ENCODE results near the gene AATF.

Gene AATF

DNA sequence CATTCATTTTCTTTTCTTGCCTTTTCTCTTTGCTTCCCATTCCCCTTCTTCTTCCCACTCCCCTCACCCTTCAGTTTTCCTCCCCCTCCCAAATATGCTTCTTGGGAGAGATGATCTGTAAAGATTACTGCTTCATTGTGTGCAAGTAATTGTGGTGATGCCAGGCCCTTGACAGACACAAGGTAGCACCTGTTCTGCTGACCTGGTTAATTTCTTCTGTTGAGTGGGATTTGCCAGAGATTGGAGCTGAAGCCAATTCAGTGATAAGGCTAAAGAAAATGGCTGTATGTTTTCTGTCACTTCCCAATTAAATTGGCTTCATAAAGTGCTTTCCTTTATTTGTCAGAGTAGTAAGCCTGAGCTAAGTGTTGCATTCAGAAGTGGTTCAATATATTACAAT is 44.5 kb downstream of the AATF start:
- no peak for DNase-seq (ENCODE audit: low spot score)
- in situ Hi-C loops (cut with MboI; ENCODE audit: low sequenced_read_pairs, unreplicated experiment) = no loop called here
- TF ChIP-seq, protein P1, sequence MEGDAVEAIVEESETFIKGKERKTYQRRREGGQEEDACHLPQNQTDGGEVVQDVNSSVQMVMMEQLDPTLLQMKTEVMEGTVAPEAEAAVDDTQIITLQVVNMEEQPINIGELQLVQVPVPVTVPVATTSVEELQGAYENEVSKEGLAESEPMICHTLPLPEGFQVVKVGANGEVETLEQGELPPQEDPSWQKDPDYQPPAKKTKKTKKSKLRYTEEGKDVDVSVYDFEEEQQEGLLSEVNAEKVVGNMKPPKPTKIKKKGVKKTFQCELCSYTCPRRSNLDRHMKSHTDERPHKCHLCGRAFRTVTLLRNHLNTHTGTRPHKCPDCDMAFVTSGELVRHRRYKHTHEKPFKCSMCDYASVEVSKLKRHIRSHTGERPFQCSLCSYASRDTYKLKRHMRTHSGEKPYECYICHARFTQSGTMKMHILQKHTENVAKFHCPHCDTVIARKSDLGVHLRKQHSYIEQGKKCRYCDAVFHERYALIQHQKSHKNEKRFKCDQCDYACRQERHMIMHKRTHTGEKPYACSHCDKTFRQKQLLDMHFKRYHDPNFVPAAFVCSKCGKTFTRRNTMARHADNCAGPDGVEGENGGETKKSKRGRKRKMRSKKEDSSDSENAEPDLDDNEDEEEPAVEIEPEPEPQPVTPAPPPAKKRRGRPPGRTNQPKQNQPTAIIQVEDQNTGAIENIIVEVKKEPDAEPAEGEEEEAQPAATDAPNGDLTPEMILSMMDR (IDR thresholded peaks at IDR 0.05; ENCODE audit: borderline replicate concordance, control extremely low read depth, extremely low read depth, insufficient read depth, missing control alignments) = no peak

DNA sequence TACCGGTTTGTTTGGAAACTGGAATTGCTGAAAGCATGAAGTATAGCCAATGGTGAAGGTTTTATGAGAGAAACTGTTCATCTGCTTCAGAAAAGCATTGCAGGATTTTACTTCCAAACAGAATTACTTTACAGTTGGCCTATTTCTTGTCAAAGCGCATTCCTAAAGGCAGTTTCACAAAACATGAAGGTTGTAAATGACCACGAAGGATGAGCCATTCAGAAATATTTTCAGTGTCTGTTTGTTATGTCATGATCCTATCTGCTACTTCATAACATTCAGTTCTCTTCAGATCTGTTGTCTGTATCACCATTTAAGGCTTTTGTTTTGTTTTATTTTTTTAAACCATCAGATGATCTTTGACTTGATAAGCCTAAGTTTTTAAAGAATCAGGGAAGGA is 45.7 kb downstream of the AATF start:
- no peak for DNase-seq (ENCODE audit: low spot score)
- in situ Hi-C loops (cut with MboI; ENCODE audit: low sequenced_read_pairs, unreplicated experiment) = no loop called here
- TF ChIP-seq, protein P1 (IDR thresholded peaks at IDR 0.05; ENCODE audit: borderline replicate concordance, control extremely low read depth, extremely low read depth, insufficient read depth, missing control alignments) = no peak

DNA sequence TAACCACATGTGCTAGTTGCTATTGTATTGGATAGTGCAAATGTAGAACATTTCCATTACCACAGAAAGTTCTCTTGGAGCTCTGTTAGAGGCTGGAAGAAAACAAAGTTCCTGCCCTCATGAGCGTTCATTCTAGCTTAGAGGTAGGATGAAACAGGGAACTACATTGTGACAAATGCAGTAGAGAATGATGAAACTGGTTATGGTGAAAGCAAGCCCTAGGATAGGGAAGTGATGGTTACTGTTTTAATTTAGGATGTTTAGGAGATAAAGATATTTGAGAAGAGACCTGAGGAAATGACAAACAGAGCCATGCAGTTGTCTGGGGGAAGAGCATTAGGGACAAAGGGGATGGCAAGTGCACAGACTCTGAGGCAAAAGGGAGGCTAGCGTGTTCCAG is 50.7 kb downstream of the AATF start:
- TF ChIP-seq, protein P1 (IDR thresholded peaks at IDR 0.05; ENCODE audit: borderline replicate concordance, control extremely low read depth, extremely low read depth, insufficient read depth, missing control alignments) = no peak
- in situ Hi-C loops (cut with MboI; ENCODE audit: low sequenced_read_pairs, unreplicated experiment) = no loop called here

DNA sequence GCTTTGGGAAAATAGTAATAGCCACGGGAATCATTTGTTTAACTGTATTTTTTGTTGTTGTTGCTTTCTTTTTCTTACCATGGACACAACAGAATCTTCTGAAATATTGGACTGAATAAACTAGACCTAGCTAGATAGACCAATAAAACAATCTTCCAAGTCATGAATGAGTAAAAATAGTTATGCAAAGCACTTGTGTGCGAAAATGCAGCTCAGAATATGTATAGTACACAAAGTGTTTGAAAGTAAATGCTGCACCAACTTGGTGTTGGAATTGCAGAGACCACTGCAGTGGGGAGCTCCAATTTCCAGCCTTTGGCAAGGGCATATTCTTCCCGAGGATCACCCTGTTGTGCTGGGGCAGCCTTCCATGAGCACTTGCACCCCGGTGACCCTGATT is 68.0 kb downstream of the AATF start:
- TF ChIP-seq, protein P1 (IDR thresholded peaks at IDR 0.05; ENCODE audit: borderline replicate concordance, control extremely low read depth, extremely low read depth, insufficient read depth, missing control alignments) = no peak
- in situ Hi-C loops (cut with MboI; ENCODE audit: low sequenced_read_pairs, unreplicated experiment) = no loop called here
- DNase-seq (ENCODE audit: low spot score) = no peak

More for the DNA sequence above, 50.7 kb downstream of the AATF start:
- DNase-seq (ENCODE audit: low spot score) = no peak

DNA sequence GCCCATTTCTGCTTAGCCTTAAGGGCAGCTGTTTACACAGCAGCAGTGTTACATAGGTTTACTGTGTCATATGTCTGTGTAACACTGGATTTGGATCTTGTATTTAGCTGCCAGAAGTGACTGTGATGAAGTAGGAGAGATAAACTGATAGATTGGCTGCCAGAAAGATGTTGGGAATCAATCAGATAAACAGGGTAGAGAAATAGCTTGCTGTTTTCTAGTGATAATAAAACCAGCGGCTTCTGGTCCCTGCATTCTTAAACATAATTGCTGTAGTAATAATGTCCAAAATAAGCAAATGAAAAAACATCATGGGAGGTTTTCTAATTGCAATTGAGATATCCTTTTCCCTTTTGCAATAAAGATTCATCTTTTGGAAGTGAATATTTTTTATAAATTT is 68.7 kb downstream of the AATF start:
- no peak for DNase-seq (ENCODE audit: low spot score)
- in situ Hi-C loops (cut with MboI; ENCODE audit: low sequenced_read_pairs, unreplicated experiment) = no loop called here
- TF ChIP-seq, protein P1 (IDR thresholded peaks at IDR 0.05; ENCODE audit: borderline replicate concordance, control extremely low read depth, extremely low read depth, insufficient read depth, missing control alignments) = no peak

DNA sequence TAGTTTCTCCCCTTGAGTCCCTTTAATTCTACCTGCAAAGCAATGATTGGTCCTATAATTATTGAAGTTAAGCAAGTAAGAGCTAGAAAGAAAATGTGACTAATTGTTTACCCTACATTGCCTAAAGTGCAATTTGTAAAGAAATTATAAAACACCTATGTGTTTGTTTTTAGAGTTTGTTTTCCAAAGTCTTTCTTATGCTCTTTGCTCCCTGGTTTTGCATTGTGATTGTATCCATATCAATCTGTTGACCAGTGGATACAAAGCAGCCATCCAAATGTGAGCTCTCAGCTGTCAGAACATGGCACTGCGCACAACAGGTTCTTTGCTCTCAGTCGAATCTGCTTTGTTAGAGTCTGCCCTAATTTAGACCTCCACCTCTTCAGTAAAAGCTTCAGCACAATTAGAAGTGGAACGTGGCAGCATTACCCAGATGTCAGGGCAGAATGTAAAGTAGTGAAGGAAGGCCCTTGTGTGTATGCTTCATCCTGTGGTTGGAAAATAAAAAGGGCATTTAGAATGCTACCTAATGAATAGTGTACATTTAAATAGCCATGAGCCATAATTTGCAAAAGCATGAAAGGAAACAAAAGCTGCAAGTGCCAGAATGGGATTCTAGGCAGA is 70.5 kb downstream of the AATF start:
- in situ Hi-C loops (cut with MboI; ENCODE audit: low sequenced_read_pairs, unreplicated experiment) = no loop called here
- TF ChIP-seq, protein P1 (IDR thresholded peaks at IDR 0.05; ENCODE audit: borderline replicate concordance, control extremely low read depth, extremely low read depth, insufficient read depth, missing control alignments) = no peak
- DNase-seq (ENCODE audit: low spot score) = no peak

Measured in GM13976 (cell line).